ENCODE data around the gene TMTC4.

DNA sequence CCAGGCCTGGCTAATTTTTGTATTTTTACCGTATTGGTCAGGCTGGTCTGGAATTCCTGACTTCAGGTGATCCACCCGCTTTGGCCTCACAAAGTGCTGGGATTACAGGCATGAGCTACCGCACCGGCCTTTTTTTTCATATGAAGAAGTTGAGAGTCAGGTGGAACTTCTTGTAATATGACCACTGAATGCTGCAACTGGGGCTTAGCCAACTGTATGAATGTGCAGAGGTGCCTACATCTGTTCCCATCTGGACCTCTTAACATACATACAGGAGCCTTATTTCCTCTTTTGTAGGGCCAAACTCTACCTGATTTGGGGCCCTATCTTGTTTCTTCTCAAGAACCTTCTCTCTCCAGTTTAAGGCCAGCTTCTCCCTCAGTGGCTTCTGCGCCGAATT, 74.1 kb downstream of the TMTC4 start:
- TF ChIP-seq, protein P1, sequence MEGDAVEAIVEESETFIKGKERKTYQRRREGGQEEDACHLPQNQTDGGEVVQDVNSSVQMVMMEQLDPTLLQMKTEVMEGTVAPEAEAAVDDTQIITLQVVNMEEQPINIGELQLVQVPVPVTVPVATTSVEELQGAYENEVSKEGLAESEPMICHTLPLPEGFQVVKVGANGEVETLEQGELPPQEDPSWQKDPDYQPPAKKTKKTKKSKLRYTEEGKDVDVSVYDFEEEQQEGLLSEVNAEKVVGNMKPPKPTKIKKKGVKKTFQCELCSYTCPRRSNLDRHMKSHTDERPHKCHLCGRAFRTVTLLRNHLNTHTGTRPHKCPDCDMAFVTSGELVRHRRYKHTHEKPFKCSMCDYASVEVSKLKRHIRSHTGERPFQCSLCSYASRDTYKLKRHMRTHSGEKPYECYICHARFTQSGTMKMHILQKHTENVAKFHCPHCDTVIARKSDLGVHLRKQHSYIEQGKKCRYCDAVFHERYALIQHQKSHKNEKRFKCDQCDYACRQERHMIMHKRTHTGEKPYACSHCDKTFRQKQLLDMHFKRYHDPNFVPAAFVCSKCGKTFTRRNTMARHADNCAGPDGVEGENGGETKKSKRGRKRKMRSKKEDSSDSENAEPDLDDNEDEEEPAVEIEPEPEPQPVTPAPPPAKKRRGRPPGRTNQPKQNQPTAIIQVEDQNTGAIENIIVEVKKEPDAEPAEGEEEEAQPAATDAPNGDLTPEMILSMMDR (IDR thresholded peaks at IDR 0.05; ENCODE audit: low read depth, low read length, poor library complexity, severe bottlenecking), result no peak
- TF ChIP-seq EZH2phosphoT487 (IDR thresholded peaks at IDR 0.05; ENCODE audit: borderline replicate concordance, low read length), result no peak

Measured in DOHH2 (cell line).